LNCaP clone FGC (cell line): ENCODE measurements around the gene CRHR2.

Source experiments
- DNase-seq: peaks from one replicate; pipeline ENCODE4 v3.0.0-alpha.2; 2011; ENCODE audit warnings: low read depth
- H3K4me3 ChIP-seq: 2 replicates; pipeline ENCODE4 v1.5.1; 2011; ENCODE audit warnings: mild to moderate bottlenecking, low read depth, low read length, control low read depth
- CTCF ChIP-seq: IDR thresholded peaks from 2 replicates; pipeline ENCODE4 v1.5.1; 2012; ENCODE audit warnings: mild to moderate bottlenecking; ENCODE audit not compliant: control insufficient read depth, insufficient read depth; ENCODE audit errors: extremely low read depth

CRHR2 gene

GRCh38 chr7:30700941-30701340, 18.7 kb upstream of the CRHR2 start:
- DNase-seq: no peak
- H3K4me3 ChIP-seq: no peak overlapping the region
- TF ChIP-seq CTCF: no peak

- TF ChIP-seq CTCF: no peak
- no peak overlapping the region for H3K4me3 ChIP-seq
- no peak for DNase-seq
Measured at GRCh38 chr7:30699706-30700495, 17.6 kb upstream of the CRHR2 start.

- no peak for TF ChIP-seq CTCF
- DNase-seq: no peak
Measured at GRCh38 chr7:30698481-30698880, 16.2 kb upstream of the CRHR2 start.

GRCh38 chr7:30697719-30698460, 15.6 kb upstream of the CRHR2 start:
- no peak overlapping the region for H3K4me3 ChIP-seq
- no peak for DNase-seq
- TF ChIP-seq CTCF: no peak

More at GRCh38 chr7:30698481-30698880, 16.2 kb upstream of the CRHR2 start:
- H3K4me3 ChIP-seq: no peak overlapping the region

- no peak for DNase-seq
- no peak overlapping the region for H3K4me3 ChIP-seq
- TF ChIP-seq CTCF: no peak
Measured at GRCh38 chr7:30694774-30695721, 12.8 kb upstream of the CRHR2 start.

GRCh38 chr7:30694218-30694745, 12.0 kb upstream of the CRHR2 start:
- no peak for DNase-seq
- H3K4me3 ChIP-seq: no peak overlapping the region
- TF ChIP-seq CTCF: no peak
